NT2/D1 (cell line): Measurements from ENCODE around the gene HS6ST3.

ENCODE experiments used
- DNase-seq: peaks from one replicate; pipeline ENCODE4 v3.0.0-alpha.2; 2011; ENCODE audit warnings: low read depth, low spot score
- H3K27me3 ChIP-seq: 2 replicates; pipeline ENCODE4 v1.6.0; 2011; ENCODE audit warnings: mild to moderate bottlenecking; ENCODE audit not compliant: insufficient read length, insufficient read depth
- H3K36me3 ChIP-seq: 2 replicates; pipeline ENCODE4 v1.6.1; 2011; ENCODE audit warnings: mild to moderate bottlenecking, low read length, mixed read lengths; ENCODE audit not compliant: insufficient read depth, insufficient read length
- H3K4me1 ChIP-seq: 2 replicates; pipeline ENCODE4 v1.5.1; 2011; ENCODE audit not compliant: insufficient read depth, insufficient read length
- H3K4me3 ChIP-seq: 2 replicates; pipeline ENCODE4 v1.5.1; 2011; ENCODE audit warnings: low read depth; ENCODE audit not compliant: insufficient read length
- H3K9ac ChIP-seq: 2 replicates; pipeline ENCODE4 v1.6.0; 2011; ENCODE audit warnings: low read depth; ENCODE audit not compliant: insufficient read length
- H3K9me3 ChIP-seq: 2 replicates; pipeline ENCODE4 v1.5.1; 2011; ENCODE audit warnings: mild to moderate bottlenecking, low read length; ENCODE audit not compliant: insufficient read depth
- SUZ12 ChIP-seq: IDR thresholded peaks from 2 replicates; pipeline ENCODE4 v1.6.1; 2011; ENCODE audit not compliant: insufficient read length, insufficient read depth; ENCODE audit errors: extremely low read depth
- YY1 ChIP-seq: IDR thresholded peaks from 2 replicates; pipeline ENCODE4 v1.6.1; 2011; ENCODE audit not compliant: insufficient read length, insufficient read depth
- ZNF274 ChIP-seq: IDR thresholded peaks from 2 replicates; pipeline ENCODE4 v1.6.1; 2011; ENCODE audit warnings: mild to moderate bottlenecking, low read depth, low read length

Gene HS6ST3

DNA sequence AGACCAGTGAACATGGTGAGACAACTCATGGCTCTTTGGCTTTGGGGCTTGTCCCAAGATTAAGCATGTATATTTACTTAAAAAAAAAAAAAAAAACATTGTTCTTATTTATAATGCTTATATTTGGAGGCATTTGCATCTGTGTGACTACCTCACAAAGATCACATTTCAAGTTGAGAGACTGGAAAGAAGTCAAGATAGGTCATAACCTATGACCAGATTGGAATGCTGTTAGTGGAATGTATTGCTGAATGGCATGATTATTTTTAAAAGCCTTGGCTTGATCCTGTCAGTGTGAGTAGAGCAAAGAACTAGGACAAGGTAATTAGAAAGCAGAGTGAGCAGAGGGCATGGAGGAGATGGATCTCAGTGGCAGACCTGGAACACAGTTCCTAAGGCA is 689.8 kb downstream of the HS6ST3 start:
- Histone ChIP-seq H3K9me3 (no peaks in the 10 kb centered on the region), H3K9ac (no peak overlapping the region), H3K27me3 (no peaks in the 10 kb centered on the region), H3K4me1 (no peaks in the 10 kb centered on the region), H3K36me3 (no peaks in the 10 kb centered on the region), H3K4me3 (no peak overlapping the region)
- DNase-seq, result no peak
- no peak for TF ChIP-seq ZNF274
- TF ChIP-seq SUZ12, result no peak
- TF ChIP-seq YY1, result no peak

DNA sequence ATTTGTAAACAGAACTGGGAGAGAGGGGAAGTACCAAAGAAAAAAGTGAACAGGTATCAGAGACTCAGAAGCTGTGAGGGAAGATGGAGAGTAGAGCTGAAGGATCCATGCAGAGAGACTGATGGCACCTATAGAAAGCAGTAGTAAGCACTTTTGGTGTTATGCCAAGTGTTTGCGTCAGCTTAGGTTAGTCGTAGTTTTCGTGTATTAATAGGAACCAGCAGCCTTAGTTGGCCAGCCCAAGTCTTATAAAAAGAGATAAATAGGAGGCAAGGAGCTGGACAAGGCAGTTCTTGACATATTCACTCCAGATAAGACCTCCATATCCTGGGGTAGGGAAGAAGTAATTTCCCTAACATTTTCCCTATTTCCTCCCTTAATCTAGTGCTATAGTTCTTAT is 690.2 kb downstream of the HS6ST3 start:
- Histone ChIP-seq H3K9me3 (no peaks in the 10 kb centered on the region), H3K4me1 (no peaks in the 10 kb centered on the region), H3K9ac (no peak overlapping the region), H3K4me3 (no peak overlapping the region), H3K36me3 (no peaks in the 10 kb centered on the region), H3K27me3 (no peaks in the 10 kb centered on the region)
- TF ChIP-seq ZNF274 (no peak), YY1 (no peak), SUZ12 (no peak)
- DNase-seq, result no peak

DNA sequence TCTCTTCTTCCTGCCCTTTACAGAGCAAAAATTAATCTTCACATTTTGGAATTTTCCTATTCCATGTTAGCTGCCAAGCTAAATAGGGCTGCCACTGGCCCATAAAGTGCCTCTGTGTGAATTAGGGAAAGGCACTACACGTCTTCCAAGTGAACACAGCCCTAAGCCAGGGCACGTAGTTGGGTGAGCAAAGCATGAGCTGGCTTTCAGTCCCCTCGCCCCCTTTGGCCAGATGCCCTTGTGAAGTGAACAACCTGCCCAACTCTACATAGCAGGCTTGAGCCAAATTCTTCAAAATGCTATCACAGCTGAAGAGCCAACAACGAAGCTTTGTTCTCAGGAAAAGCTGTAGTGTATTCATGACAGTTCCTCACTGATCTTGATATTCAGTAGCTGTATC is 691.2 kb downstream of the HS6ST3 start:
- TF ChIP-seq ZNF274 (no peak), YY1 (no peak)
- no peak overlapping the region for H3K9ac ChIP-seq
- no peaks in the 10 kb centered on the region for H3K9me3 ChIP-seq
- no peaks in the 10 kb centered on the region for H3K4me1 ChIP-seq
- no peaks in the 10 kb centered on the region for H3K27me3 ChIP-seq
- no peak overlapping the region for H3K4me3 ChIP-seq
- H3K36me3 ChIP-seq, result no peaks in the 10 kb centered on the region
- DNase-seq, result no peak

DNA sequence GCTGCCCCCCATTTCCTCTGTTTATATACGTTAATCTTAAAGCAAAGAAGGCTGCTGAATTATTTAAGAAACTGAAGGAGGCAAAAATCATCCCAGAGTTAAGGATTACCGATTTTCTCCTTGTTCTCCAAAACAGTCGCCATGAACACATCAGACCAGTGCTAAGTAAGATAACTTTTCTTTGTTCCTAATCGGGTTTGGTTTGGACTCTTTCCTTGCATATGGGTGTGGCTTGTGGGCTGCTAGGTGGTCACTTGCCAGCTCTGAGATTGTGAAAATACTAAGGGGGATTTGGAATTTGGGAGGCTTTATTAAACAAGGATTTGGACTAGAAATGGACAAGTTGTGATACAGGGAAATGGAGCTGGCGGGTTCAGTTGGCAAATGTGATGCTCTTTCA is 692.3 kb downstream of the HS6ST3 start:
- no peaks in the 10 kb centered on the region for H3K36me3 ChIP-seq
- H3K4me3 ChIP-seq, result no peak overlapping the region
- no peaks in the 10 kb centered on the region for H3K4me1 ChIP-seq
- H3K9me3 ChIP-seq, result no peaks in the 10 kb centered on the region
- no peaks in the 10 kb centered on the region for H3K27me3 ChIP-seq
- no peak for TF ChIP-seq YY1
- no peak for TF ChIP-seq ZNF274
- no peak for TF ChIP-seq SUZ12
- DNase-seq, result no peak
- H3K9ac ChIP-seq, result no peak overlapping the region

DNA sequence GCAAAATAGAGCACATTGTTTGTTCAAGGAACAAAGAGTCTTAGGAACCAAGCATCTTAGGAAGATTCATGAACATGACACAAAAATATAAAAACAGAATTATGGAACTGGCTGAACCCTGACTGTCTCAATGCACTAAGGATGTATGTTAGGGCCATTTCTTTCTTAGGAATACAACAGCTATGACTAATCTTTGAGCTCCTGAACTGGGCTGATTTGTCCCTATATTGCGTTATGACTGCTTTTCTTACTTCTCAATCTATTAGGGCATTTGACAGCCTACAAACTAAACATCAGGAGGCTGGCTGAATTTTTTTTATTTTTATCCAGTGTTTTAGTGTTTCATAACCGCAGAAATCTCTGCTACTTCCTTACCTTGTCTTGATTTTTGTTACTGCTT is 693.1 kb downstream of the HS6ST3 start:
- Histone ChIP-seq H3K9me3 (no peaks in the 10 kb centered on the region), H3K9ac (no peak overlapping the region), H3K4me3 (no peak overlapping the region), H3K4me1 (no peaks in the 10 kb centered on the region), H3K36me3 (no peaks in the 10 kb centered on the region), H3K27me3 (no peaks in the 10 kb centered on the region)
- TF ChIP-seq ZNF274 (no peak), SUZ12 (no peak), YY1 (no peak)
- no peak for DNase-seq

DNA sequence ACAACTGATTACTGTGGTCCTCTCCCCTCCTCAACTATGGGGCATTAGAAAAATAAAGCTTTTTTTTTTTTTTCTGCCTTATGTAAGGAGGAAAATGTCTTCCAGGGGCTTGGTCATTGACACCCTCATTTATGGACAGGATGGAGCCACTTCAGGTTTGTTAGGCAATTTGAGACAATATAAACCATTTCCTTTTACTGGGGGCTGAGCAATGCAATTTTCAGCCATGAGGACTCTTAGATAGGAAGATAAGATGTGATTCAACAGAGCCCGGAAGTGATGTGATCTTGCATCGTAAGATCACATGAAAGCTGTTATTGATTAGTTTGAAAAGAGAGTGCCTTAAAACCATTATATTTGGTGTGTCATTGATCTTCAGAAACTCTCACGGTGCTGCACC is 693.6 kb downstream of the HS6ST3 start:
- TF ChIP-seq YY1 (no peak), ZNF274 (no peak), SUZ12 (no peak)
- DNase-seq, result no peak
- Histone ChIP-seq H3K9ac (no peak overlapping the region), H3K36me3 (no peaks in the 10 kb centered on the region), H3K4me3 (no peak overlapping the region), H3K9me3 (no peaks in the 10 kb centered on the region), H3K27me3 (no peaks in the 10 kb centered on the region), H3K4me1 (no peaks in the 10 kb centered on the region)

DNA sequence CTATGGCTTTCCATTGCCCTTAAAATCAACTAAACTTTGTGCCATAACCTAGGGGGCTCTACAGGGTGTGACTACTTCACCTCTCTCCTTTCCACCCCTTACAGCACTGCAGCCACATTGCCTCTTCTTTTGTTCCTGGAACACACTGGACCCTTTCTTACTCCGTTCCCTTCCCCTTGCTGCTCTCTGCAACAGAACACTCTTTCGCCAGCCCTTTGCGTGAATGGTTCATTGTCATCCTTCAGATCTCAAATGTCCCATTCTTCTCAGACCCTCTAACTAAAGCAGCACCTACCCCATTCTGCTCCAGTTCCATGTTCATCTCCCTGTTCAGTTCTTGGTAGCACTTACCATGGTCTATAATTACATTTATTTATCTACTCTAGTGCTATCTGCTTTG is 696.1 kb downstream of the HS6ST3 start:
- Histone ChIP-seq H3K9me3 (no peaks in the 10 kb centered on the region), H3K36me3 (no peaks in the 10 kb centered on the region), H3K9ac (no peak overlapping the region), H3K27me3 (no peaks in the 10 kb centered on the region), H3K4me3 (no peak overlapping the region), H3K4me1 (no peaks in the 10 kb centered on the region)
- DNase-seq, result no peak
- TF ChIP-seq YY1 (no peak), SUZ12 (no peak), ZNF274 (no peak)

DNA sequence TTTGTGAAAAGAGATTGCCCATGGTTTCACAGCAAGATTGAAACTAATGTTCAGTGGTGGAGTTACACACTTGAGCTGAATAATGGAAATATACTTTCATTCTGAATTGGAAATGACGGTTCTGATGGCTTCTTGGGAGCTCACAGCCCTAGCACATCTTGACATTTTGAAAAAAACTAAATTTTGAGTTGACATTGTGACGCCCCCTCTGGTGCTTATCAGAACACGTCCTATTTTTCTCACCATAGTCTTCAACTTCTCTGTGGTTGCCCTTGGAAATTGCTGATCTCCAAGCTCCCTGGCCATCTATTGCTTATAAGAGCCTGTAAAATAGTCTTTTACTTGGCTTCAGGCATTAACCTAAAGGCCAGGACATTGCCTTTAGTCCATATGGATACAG is 702.3 kb downstream of the HS6ST3 start:
- no peak for DNase-seq
- no peak overlapping the region for H3K9ac ChIP-seq
- no peaks in the 10 kb centered on the region for H3K9me3 ChIP-seq
- TF ChIP-seq SUZ12 (no peak), ZNF274 (no peak), YY1 (no peak)
- no peaks in the 10 kb centered on the region for H3K36me3 ChIP-seq
- H3K4me3 ChIP-seq, result no peak overlapping the region
- no peaks in the 10 kb centered on the region for H3K27me3 ChIP-seq
- no peaks in the 10 kb centered on the region for H3K4me1 ChIP-seq
